ENCODE measurements around the gene PHC3. TPM values are rescaled to one million over a fixed set of nuclear protein-coding genes. Genes with fewer than 3 reads are reported as not detected.
A peak's percentile ranks its signal among the peaks of the same experiment; 100 is the strongest.

The PHC3 gene
- total RNA-seq, 2 experiments from 2014 or later = 143 to 150 TPM

DNA sequence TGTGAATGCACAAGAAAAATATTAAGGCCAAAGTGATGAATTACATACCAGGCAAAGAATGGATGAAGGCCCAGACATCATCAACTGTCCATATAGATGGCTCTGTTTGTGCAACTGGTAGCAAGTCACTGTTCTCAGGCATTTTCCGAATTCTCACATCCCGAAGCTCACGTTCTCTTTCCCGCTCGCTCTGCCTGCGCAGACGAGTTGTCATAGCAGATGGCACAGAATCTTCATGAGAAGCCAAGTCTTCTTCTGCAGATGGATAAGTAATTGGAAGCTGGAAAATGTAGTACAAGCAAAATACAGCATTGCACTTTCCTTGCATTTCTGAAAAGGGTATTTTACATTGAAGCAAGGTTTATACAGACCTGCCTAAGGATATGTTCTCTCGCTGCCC lies 79.1 kb downstream of the PHC3 start:
- Histone ChIP-seq H3K27ac (ENCODE audit: low read depth in 1 of 2, low read length in 2 of 2) (no peak overlapping the region), H3K36me3 (ENCODE audit: insufficient read depth, low read length) (peaks cover 75% of the 10 kb centered on the region), H3K4me3 (ENCODE audit: low read length) (no peak overlapping the region), H3K9me3 (ENCODE audit: control insufficient read depth in 1 of 2, insufficient read depth in 1 of 2, low read length in 2 of 2) (no peaks in the 10 kb centered on the region), H3K27me3 (ENCODE audit: control insufficient read depth in 1 of 2, insufficient read depth in 2 of 2, low read length in 2 of 2) (no peaks in the 10 kb centered on the region), H3K4me1 (ENCODE audit: insufficient read depth, low read length) (no peaks in the 10 kb centered on the region)
- POLR2A ChIA-PET = no interaction called here
- CTCF ChIA-PET = no interaction called here
- no peak for ATAC-seq (ENCODE audit: poor library complexity)
- Mint-ChIP-seq H3K27me3 (no peaks in the 10 kb centered on the region), H3K4me1 (ENCODE audit: low read depth) (peaks cover 4% of the 10 kb centered on the region), H3K4me3 (no peak overlapping the region), H3K36me3 (ENCODE audit: low read depth) (peaks cover 93% of the 10 kb centered on the region), H3K27ac (peak overlapping the region; percentile 6), H3K9me3 (no peaks in the 10 kb centered on the region)
- intact Hi-C loops (cut with DNase I, micrococcal nuclease) = loop anchor here in 1 of 2 experiments (5.0 kb wide), 1 partner anchor 130 kb away; no protein-coding TSS in a partner anchor
- no peak for TF ChIP-seq CTCF (IDR thresholded peaks at IDR 0.05)
- no peak for DNase-seq

- Mint-ChIP-seq H3K4me1 (ENCODE audit: low read depth) (peaks cover 4% of the 10 kb centered on the region), H3K9me3 (no peaks in the 10 kb centered on the region), H3K27me3 (no peaks in the 10 kb centered on the region), H3K4me3 (no peak overlapping the region), H3K27ac (peak overlapping the region; percentile 49), H3K36me3 (ENCODE audit: low read depth) (peaks cover 96% of the 10 kb centered on the region)
- ATAC-seq (ENCODE audit: poor library complexity) = no peak
- TF ChIP-seq CTCF (IDR thresholded peaks at IDR 0.05) = no peak
- Histone ChIP-seq H3K9me3 (ENCODE audit: control insufficient read depth in 1 of 2, insufficient read depth in 1 of 2, low read length in 2 of 2) (no peaks in the 10 kb centered on the region), H3K27me3 (ENCODE audit: control insufficient read depth in 1 of 2, insufficient read depth in 2 of 2, low read length in 2 of 2) (no peaks in the 10 kb centered on the region), H3K4me1 (ENCODE audit: insufficient read depth, low read length) (no peaks in the 10 kb centered on the region), H3K36me3 (ENCODE audit: insufficient read depth, low read length) (peaks cover 79% of the 10 kb centered on the region), H3K4me3 (ENCODE audit: low read length) (no peak overlapping the region), H3K27ac (ENCODE audit: low read depth in 1 of 2, low read length in 2 of 2) (no peak overlapping the region)
- CTCF ChIA-PET = no interaction called here
- DNase-seq = no peak
- POLR2A ChIA-PET = interaction anchor here (1.3 kb wide), 1 partner anchor 134 kb away, joined by 4 read pairs; the partner anchor contains the start of gene SEC62
- intact Hi-C loops (cut with DNase I, micrococcal nuclease) = loop anchor here (2.0 to 5.0 kb wide), 2 partner anchors 16 to 129 kb away; no protein-coding TSS in a partner anchor
Measured at GRCh38 chr3:170100944-170101343, 80.6 kb downstream of the PHC3 start.

GRCh38 chr3:170098753-170099152 lies 82.8 kb downstream of the PHC3 start:
- no peak overlapping the region for H3K27ac ChIP-seq (ENCODE audit: low read depth in 1 of 2, low read length in 2 of 2)
- H3K27me3 ChIP-seq (ENCODE audit: control insufficient read depth in 1 of 2, insufficient read depth in 2 of 2, low read length in 2 of 2) = no peaks in the 10 kb centered on the region
- POLR2A ChIA-PET = interaction anchor here (0.5 to 0.7 kb wide), 3 partner anchors 18 to 259 kb away, joined by 3 read pairs; partner anchors contain the start of gene SKIL
- H3K4me3 ChIP-seq (ENCODE audit: low read length) = no peak overlapping the region
- CTCF ChIA-PET = no interaction called here
- Mint-ChIP-seq H3K9me3 (no peaks in the 10 kb centered on the region), H3K4me3 (no peak overlapping the region), H3K36me3 (ENCODE audit: low read depth) (peaks cover 100% of the 10 kb centered on the region), H3K27me3 (no peaks in the 10 kb centered on the region), H3K4me1 (ENCODE audit: low read depth) (no peaks in the 10 kb centered on the region), H3K27ac (peak overlapping the region; percentile 49)
- ATAC-seq (ENCODE audit: poor library complexity) (no peak), DNase-seq (no peak)
- no peak for TF ChIP-seq CTCF (IDR thresholded peaks at IDR 0.05)
- H3K9me3 ChIP-seq (ENCODE audit: control insufficient read depth in 1 of 2, insufficient read depth in 1 of 2, low read length in 2 of 2) = no peaks in the 10 kb centered on the region
- H3K36me3 ChIP-seq (ENCODE audit: insufficient read depth, low read length) = peaks cover 91% of the 10 kb centered on the region
- H3K4me1 ChIP-seq (ENCODE audit: insufficient read depth, low read length) = no peaks in the 10 kb centered on the region
- intact Hi-C loops (cut with DNase I, micrococcal nuclease) = loop anchor here in 1 of 2 experiments (5.0 kb wide), 1 partner anchor 69 kb away; no protein-coding TSS in a partner anchor
